H9 (cell line): ENCODE data around the gene NEBL. TPM values are rescaled to one million over a fixed set of nuclear protein-coding genes. Genes with fewer than 3 reads are reported as not detected.

ENCODE experiments used
- DNase-seq: peaks from one replicate; pipeline ENCODE4 v3.0.0-alpha.2; 2017
- H2AFZ ChIP-seq: one replicate; pipeline ENCODE4 v1.6.1; 2013; ENCODE audit warnings: mild to moderate bottlenecking, low read length, control low read depth, moderate library complexity
- H2AK5ac ChIP-seq: 2 replicates; pipeline ENCODE4 v1.6.1; 2013; ENCODE audit warnings: low read length, control low read depth, mixed read lengths; ENCODE audit not compliant: insufficient read length
- H2BK120ac ChIP-seq: one replicate; pipeline ENCODE4 v1.6.1; 2013; ENCODE audit warnings: low read depth, mild to moderate bottlenecking, low read length, control low read depth, inconsistent platforms; ENCODE audit not compliant: poor library complexity, severe bottlenecking
- H2BK12ac ChIP-seq: 2 replicates; pipeline ENCODE4 v1.6.1; 2013; ENCODE audit warnings: low read length, control low read depth, mixed read lengths, low read depth; ENCODE audit not compliant: insufficient read length
- H2BK15ac ChIP-seq: 2 replicates; pipeline ENCODE4 v1.6.1; 2013; ENCODE audit warnings: low read depth, low read length, control low read depth
- H2BK20ac ChIP-seq: one replicate; pipeline ENCODE4 v1.6.1; 2013; ENCODE audit warnings: low read depth, mild to moderate bottlenecking, low read length, control low read depth, inconsistent platforms; ENCODE audit not compliant: poor library complexity, severe bottlenecking
- H2BK5ac ChIP-seq: 2 replicates; pipeline ENCODE4 v1.6.1; 2013; ENCODE audit warnings: low read length, control low read depth, mixed read lengths; ENCODE audit not compliant: insufficient read length
- H3K14ac ChIP-seq: 2 replicates; pipeline ENCODE4 v1.6.1; 2013; ENCODE audit warnings: low read length, control low read depth; ENCODE audit not compliant: insufficient read depth
- H3K18ac ChIP-seq: 2 replicates; pipeline ENCODE4 v1.6.1; 2013; ENCODE audit warnings: low read depth, mild to moderate bottlenecking, mixed read lengths, low read length, control low read depth; ENCODE audit not compliant: insufficient read length
- H3K23ac ChIP-seq: 2 replicates; pipeline ENCODE4 v1.6.1; 2013; ENCODE audit warnings: low read length, control low read depth, mixed read lengths, low read depth; ENCODE audit not compliant: insufficient read length
- H3K23me2 ChIP-seq: 2 replicates; pipeline ENCODE4 v1.6.1; 2013; ENCODE audit warnings: low read depth, mild to moderate bottlenecking, mixed read lengths, low read length, control low read depth; ENCODE audit not compliant: insufficient read length, poor library complexity, severe bottlenecking
- H3K27ac ChIP-seq: 2 replicates; pipeline ENCODE4 v1.5.1; 2013; ENCODE audit warnings: low read length, control low read depth, mixed read lengths, low read depth; ENCODE audit not compliant: insufficient read length
- H3K27me3 ChIP-seq: 2 replicates; pipeline ENCODE4 v1.6.1; 2013; ENCODE audit warnings: low read length, control low read depth, inconsistent platforms; ENCODE audit not compliant: insufficient read depth
- H3K4ac ChIP-seq: 2 replicates; pipeline ENCODE4 v1.6.1; 2013; ENCODE audit warnings: low read depth, mild to moderate bottlenecking, control low read depth, inconsistent platforms, low read length, moderate library complexity
- H3K4me1 ChIP-seq: 2 replicates; pipeline ENCODE4 v1.6.1; 2013; ENCODE audit warnings: low read length, control low read depth, inconsistent platforms; ENCODE audit not compliant: insufficient read depth
- H3K4me2 ChIP-seq: 2 replicates; pipeline ENCODE4 v1.6.1; 2013; ENCODE audit warnings: low read length, control low read depth, mixed read lengths; ENCODE audit not compliant: insufficient read length, insufficient read depth
- H3K56ac ChIP-seq: 2 replicates; pipeline ENCODE4 v1.6.1; 2013; ENCODE audit warnings: low read depth, mild to moderate bottlenecking, mixed read lengths, low read length, control low read depth; ENCODE audit not compliant: insufficient read length
- H3K79me1 ChIP-seq: 2 replicates; pipeline ENCODE4 v1.6.1; 2013; ENCODE audit warnings: low read depth, mild to moderate bottlenecking, moderate library complexity, low read length, control low read depth, inconsistent platforms; ENCODE audit not compliant: insufficient read depth, poor library complexity, severe bottlenecking
- H3K79me2 ChIP-seq: 2 replicates; pipeline ENCODE4 v1.6.1; 2013; ENCODE audit warnings: low read length, control low read depth, inconsistent platforms; ENCODE audit not compliant: insufficient read depth
- H3K9ac ChIP-seq: 2 replicates; pipeline ENCODE4 v1.6.1; 2013; ENCODE audit warnings: low read length, control low read depth, mixed read lengths; ENCODE audit not compliant: insufficient read length; ENCODE audit errors: extremely low read depth
- H3K9me3 ChIP-seq: one replicate; pipeline ENCODE4 v1.6.1; 2013; ENCODE audit warnings: low read depth, low read length, inconsistent platforms; ENCODE audit not compliant: control insufficient read depth
- H3T11ph ChIP-seq: one replicate; pipeline ENCODE4 v1.6.1; 2013; ENCODE audit warnings: mild to moderate bottlenecking, low read length, control low read depth, inconsistent platforms
- H4K20me1 ChIP-seq: one replicate; pipeline ENCODE4 v1.6.1; 2013; ENCODE audit not compliant: control insufficient read depth, insufficient read length, insufficient read depth
- H4K5ac ChIP-seq: 2 replicates; pipeline ENCODE4 v1.6.1; 2013; ENCODE audit warnings: low read depth, mild to moderate bottlenecking, mixed read lengths, low read length, control low read depth; ENCODE audit not compliant: insufficient read length
- H4K8ac ChIP-seq: replicated peaks from 2 replicates; pipeline ENCODE4 v1.6.1; 2013; ENCODE audit warnings: low read length, control low read depth, mixed read lengths, low read depth; ENCODE audit not compliant: insufficient read length
- H4K91ac ChIP-seq: 2 replicates; pipeline ENCODE4 v1.6.1; 2013; ENCODE audit warnings: low read depth, mild to moderate bottlenecking, moderate library complexity, mixed read lengths, low read length, control low read depth; ENCODE audit not compliant: insufficient read length
- H3K27ac Mint-ChIP-seq, 3 experiments: 2 replicates in 2 of 3; 3 replicates in 1 of 3; pipeline ENCODE4 v1.8.0; 2020 to 2021; ENCODE audit warnings: mixed read lengths in 3 of 3, mild to moderate bottlenecking in 1 of 3, moderate library complexity in 1 of 3
- H3K27me3 Mint-ChIP-seq: 2 replicates; pipeline ENCODE4 v1.8.0; 2021; ENCODE audit warnings: low read depth, mild to moderate bottlenecking, moderate library complexity, mixed read lengths
- H3K36me3 Mint-ChIP-seq, 3 experiments: 2 replicates in 2 of 3; 3 replicates in 1 of 3; pipeline ENCODE4 v1.8.0; 2020 to 2021; ENCODE audit warnings: low read depth in 3 of 3, mixed read lengths in 3 of 3; ENCODE audit not compliant: insufficient read depth in 1 of 3
- H3K4me1 Mint-ChIP-seq, 2 experiments: 2 replicates each; pipeline ENCODE4 v1.8.0; 2020; ENCODE audit warnings: mixed read lengths in 2 of 2
- H3K4me3 Mint-ChIP-seq, 2 experiments: 2 replicates in 1 of 2; 3 replicates in 1 of 2; pipeline ENCODE4 v1.8.0; 2020 to 2021; ENCODE audit warnings: mild to moderate bottlenecking in 2 of 2, mixed read lengths in 2 of 2, moderate library complexity in 1 of 2
- H3K9me3 Mint-ChIP-seq, 2 experiments: 2 replicates in 1 of 2; 3 replicates in 1 of 2; pipeline ENCODE4 v1.8.0; 2020; ENCODE audit warnings: mild to moderate bottlenecking in 2 of 2, mixed read lengths in 2 of 2, moderate library complexity in 1 of 2
- CTCF ChIP-seq: fragments of 200-600 bp; sonication (generic); conservative IDR thresholded peaks from 3 replicates; pipeline ENCODE4 v1.8.0; 2021; ENCODE audit warnings: antibody characterized with exemption, mild to moderate bottlenecking
- WGBS: extraction: QIAGEN DNeasy Blood & Tissue Kit; methylation state at CpG from one replicate; pipeline ENCODE4 v1.1.7; 2013; ENCODE audit warnings: missing lambda C conversion rate, low lambda C conversion rate, mixed read lengths; ENCODE audit not compliant: insufficient read length; ENCODE audit errors: extremely low coverage; 5-methylcytosine and 5-hydroxymethylcytosine counted together
- total RNA-seq: library from RNA; stranded (reverse); gene quantifications from 2 replicates; pipeline ENCODE4 v1.2.1, GENCODE V29; 2021

NEBL gene
- total RNA-seq, 1 experiment from 2014 or later, result 20.9 TPM

GRCh38 chr10:20858292-20859124 is 38.6 kb downstream of the NEBL start:
- TF ChIP-seq CTCF, result peak; percentile 78
- no peak overlapping the region for H3K4me2 ChIP-seq
- H3K36me3 Mint-ChIP-seq, result peaks cover 0 to 8% (median 0%) of the 10 kb centered on the region in 3 experiments; a peak in 2 of 7 replicates
- no peaks in the 10 kb centered on the region for H3K79me1 ChIP-seq
- no peak overlapping the region for H3K27ac ChIP-seq
- no peak overlapping the region for H4K91ac ChIP-seq
- no peak overlapping the region for H3K4me3 Mint-ChIP-seq
- H3K9ac ChIP-seq, result no peak overlapping the region
- H3T11ph ChIP-seq, result no peak overlapping the region
- no peaks in the 10 kb centered on the region; a peak in 1 of 5 replicates for H3K9me3 Mint-ChIP-seq
- no peak for DNase-seq
- H3K23me2 ChIP-seq, result no peaks in the 10 kb centered on the region
- H2AFZ ChIP-seq, result no peak overlapping the region
- no peak overlapping the region for H4K5ac ChIP-seq
- H2BK20ac ChIP-seq, result no peak overlapping the region
- peaks cover 0 to under 1% of the 10 kb centered on the region in 2 experiments; a peak in 2 of 4 replicates for H3K4me1 Mint-ChIP-seq
- no peak overlapping the region for H3K4ac ChIP-seq
- H3K27ac Mint-ChIP-seq, result no peak overlapping the region
- no peaks in the 10 kb centered on the region for H3K79me2 ChIP-seq
- H4K20me1 ChIP-seq, result no peaks in the 10 kb centered on the region
- no peak overlapping the region for H2BK120ac ChIP-seq
- no peak overlapping the region for H2BK5ac ChIP-seq
- no peak overlapping the region for H3K23ac ChIP-seq
- no CpG with 5 or more reads among the region's 2 CpGs for WGBS
- H3K9me3 ChIP-seq, result no peaks in the 10 kb centered on the region
- H2BK12ac ChIP-seq, result no peak overlapping the region
- no peaks in the 10 kb centered on the region for H3K27me3 Mint-ChIP-seq
- H3K4me1 ChIP-seq, result no peaks in the 10 kb centered on the region
- H2BK15ac ChIP-seq, result no peak overlapping the region
- H3K18ac ChIP-seq, result no peak overlapping the region
- H3K14ac ChIP-seq, result no peak overlapping the region
- H2AK5ac ChIP-seq, result no peak overlapping the region
- H3K27me3 ChIP-seq, result no peaks in the 10 kb centered on the region
- no peak overlapping the region for H4K8ac ChIP-seq
- no peak overlapping the region for H3K56ac ChIP-seq
